AG04450 (cell line): ENCODE results near the gene PIP5K1C. TPM values are rescaled to one million over a fixed set of nuclear protein-coding genes. Genes with fewer than 3 reads are reported as not detected.

ENCODE experiments used
- CTCF ChIA-PET: fragments of 300-600, 350-600 bp; formaldehyde crosslinking; extraction: SDS; loops from one replicate; lab custom pipeline; 2022; ENCODE audit warnings: antibody characterized with exemption, inconsistent platforms; lab: Charles Lee
- POLR2A ChIA-PET: fragments of 350-600 bp; formaldehyde crosslinking; extraction: SDS; loops from one replicate; lab custom pipeline; 2021; ENCODE audit warnings: antibody characterized with exemption, inconsistent platforms; lab: Yijun Ruan, JAX
- DNase-seq: peaks from one replicate; pipeline ENCODE4 v3.0.0-alpha.2; 2011; ENCODE audit warnings: low read depth, low spot score
- H3K27ac ChIP-seq: one replicate; pipeline ENCODE4 v1.5.1; 2012; ENCODE audit warnings: low read depth, low read length, control low read depth
- H3K27me3 ChIP-seq: one replicate; pipeline ENCODE4 v1.6.0; 2012; ENCODE audit warnings: low read length; ENCODE audit not compliant: control insufficient read depth, insufficient read depth
- H3K4me3 ChIP-seq: 2 replicates; pipeline ENCODE4 v1.5.1; 2011; ENCODE audit warnings: mild to moderate bottlenecking, low read depth, low read length, control low read depth
- H3K9me3 ChIP-seq: 2 replicates; pipeline ENCODE4 v1.5.1; 2012; ENCODE audit warnings: low read length; ENCODE audit not compliant: control insufficient read depth, insufficient read depth
- CTCF ChIP-seq: IDR thresholded peaks from 2 replicates; pipeline ENCODE4 v1.5.1; 2011; ENCODE audit warnings: low read depth, low read length, control low read depth, inconsistent platforms
- polyA plus RNA-seq: library from polyadenylated mRNA; depleted of rRNA; stranded (reverse); fragments of >200 nt; gene quantifications from 2 replicates; pipeline ENCODE4 v1.2.3, GENCODE V29; 2011

PIP5K1C gene
- polyA plus RNA-seq, 1 experiment = 10.3 TPM

- H3K27ac ChIP-seq = peak overlapping the region; percentile 11
- TF ChIP-seq CTCF = no peak
- DNase-seq = no peak
- H3K4me3 ChIP-seq = peak overlapping the region; percentile 72; the same call in 1 of the 2 replicates
- POLR2A ChIA-PET = interaction anchor here (1.6 kb wide), 1 partner anchor 28 kb away, joined by 3 read pairs; no protein-coding TSS in a partner anchor
- H3K9me3 ChIP-seq = peaks cover 25% of the 10 kb centered on the region; the same call in 1 of the 2 replicates
- CTCF ChIA-PET = interaction anchor here (0.8 to 1.0 kb wide), 3 partner anchors 10 to 63 kb away, joined by 3 to 4 read pairs (median 3); no protein-coding TSS in a partner anchor
- H3K27me3 ChIP-seq = no peaks in the 10 kb centered on the region
These were observed 92.1 kb downstream of the PIP5K1C start for GRCh38 chr19:3608079-3608641.

DNA sequence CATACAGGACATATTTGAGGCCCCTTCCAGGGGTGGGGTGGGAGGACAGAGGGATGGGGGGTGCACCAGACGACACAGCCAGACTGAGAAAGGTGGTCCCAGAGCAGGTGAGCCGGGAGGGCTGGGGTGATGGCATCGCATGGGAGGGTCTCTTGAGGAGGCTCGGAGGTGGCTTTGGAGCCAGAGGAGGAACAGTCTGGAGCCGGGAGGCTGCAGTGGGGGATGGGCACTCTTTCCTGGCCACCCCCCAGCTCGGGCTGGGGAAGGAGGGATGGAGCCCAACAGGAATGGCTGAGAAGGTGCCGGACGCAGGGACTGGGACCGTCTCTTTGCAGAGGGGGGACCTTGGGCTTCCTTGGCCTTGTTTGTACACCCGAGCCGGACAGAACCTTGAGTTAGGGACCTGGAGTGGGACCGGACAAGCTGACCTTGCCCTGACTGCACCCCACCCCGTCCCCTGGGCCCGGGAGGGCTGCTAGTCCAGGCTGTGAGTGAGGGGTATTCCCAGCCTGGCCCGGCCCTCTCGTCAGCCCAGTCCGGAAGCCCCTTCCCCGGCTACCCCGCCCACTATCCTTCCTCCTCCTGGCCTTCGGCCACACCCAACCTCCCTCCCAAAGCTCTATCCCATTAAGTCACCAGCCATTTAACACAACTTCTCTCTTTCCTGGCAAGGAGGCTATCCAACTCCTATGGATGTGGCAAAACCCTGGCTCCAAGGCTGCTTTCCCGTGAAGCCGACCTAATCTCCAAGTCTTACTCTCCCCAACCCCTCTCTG lies 92.8 kb downstream of the PIP5K1C start:
- TF ChIP-seq CTCF = no peak
- DNase-seq = no peak
- CTCF ChIA-PET = interaction anchor here (0.8 to 1.0 kb wide), 3 partner anchors 10 to 62 kb away, joined by 3 to 4 read pairs (median 3); no protein-coding TSS in a partner anchor
- H3K4me3 ChIP-seq = peak overlapping the region; percentile 72
- H3K27me3 ChIP-seq = no peaks in the 10 kb centered on the region
- POLR2A ChIA-PET = interaction anchor here (1.6 kb wide), 1 partner anchor 27 kb away, joined by 3 read pairs; no protein-coding TSS in a partner anchor
- peaks cover 22% of the 10 kb centered on the region; the same call in 1 of the 2 replicates for H3K9me3 ChIP-seq
- H3K27ac ChIP-seq = peak overlapping the region; percentile 11

GRCh38 chr19:3606690-3607289 lies 93.5 kb downstream of the PIP5K1C start, which contains the start of gene TBXA2R:
TBXA2R (minus strand) TSS chr19:3606875; CDS start chr19:3600634, 6,241 bp downstream.
- TF ChIP-seq CTCF = no peak
- Histone ChIP-seq H3K27me3 (no peaks in the 10 kb centered on the region), H3K4me3 (peak within 1 kb of the TSS; percentile 72), H3K27ac (no peak within 1 kb of the TSS), H3K9me3 (peaks cover 15% of the 10 kb centered on the region; the same call in 1 of the 2 replicates)
- DNase-seq = no peak
- ChIA-PET POLR2A (interaction anchor here (1.6 kb wide), 1 partner anchor 26 kb away, joined by 3 read pairs; no protein-coding TSS in a partner anchor), CTCF (no interaction called here)

- H3K27me3 ChIP-seq = no peaks in the 10 kb centered on the region
- no peak overlapping the region for H3K27ac ChIP-seq
- H3K9me3 ChIP-seq = peaks cover 10% of the 10 kb centered on the region; the same call in 1 of the 2 replicates
- no peak for DNase-seq
- TF ChIP-seq CTCF = no peak
- CTCF ChIA-PET = no interaction called here
- POLR2A ChIA-PET = no interaction called here
- peak overlapping the region; percentile 72 for H3K4me3 ChIP-seq
These were observed 94.0 kb downstream of the PIP5K1C start for GRCh38 chr19:3606174-3606689.
